Activated T-helper 17 cell treated with anti-CD3 and anti-CD28 coated beads, Interleukin-2, amount 50 U/mL, for 72 hours (primary cell): ENCODE results near the gene FNDC5. TPM values are rescaled to one million over a fixed set of nuclear protein-coding genes. Genes with fewer than 3 reads are reported as not detected.
A peak's percentile ranks its signal among the peaks of the same experiment; 100 is the strongest.

Experiments
- ATAC-seq: fragments of 150-1000 bp; cut with Tn5 transposase; replicated peaks from 2 replicates; pipeline ENCODE4 v1.10.0; 2021; ENCODE audit warnings: mild to moderate bottlenecking, moderate library complexity
- H3K27ac Mint-ChIP-seq: one replicate; pipeline ENCODE4 v1.8.0; 2022; ENCODE audit warnings: mixed read lengths
- H3K27me3 Mint-ChIP-seq: one replicate; pipeline ENCODE4 v1.8.0; 2022; ENCODE audit warnings: mixed read lengths
- H3K36me3 Mint-ChIP-seq: one replicate; pipeline ENCODE4 v1.8.0; 2022; ENCODE audit warnings: low read depth, mild to moderate bottlenecking, mixed read lengths
- H3K4me1 Mint-ChIP-seq: one replicate; pipeline ENCODE4 v1.8.0; 2022; ENCODE audit warnings: mixed read lengths
- H3K4me3 Mint-ChIP-seq: one replicate; pipeline ENCODE4 v1.8.0; 2022; ENCODE audit warnings: mild to moderate bottlenecking, mixed read lengths
- H3K9me3 Mint-ChIP-seq: one replicate; pipeline ENCODE4 v1.8.0; 2022; ENCODE audit warnings: mixed read lengths
- total RNA-seq, 2 donors: library from RNA; stranded (reverse); gene quantifications; one replicate each; pipeline ENCODE4 v1.2.3, GENCODE V29; 2022

The FNDC5 gene
- total RNA-seq, 2 donors from 2014 or later = not detected

DNA sequence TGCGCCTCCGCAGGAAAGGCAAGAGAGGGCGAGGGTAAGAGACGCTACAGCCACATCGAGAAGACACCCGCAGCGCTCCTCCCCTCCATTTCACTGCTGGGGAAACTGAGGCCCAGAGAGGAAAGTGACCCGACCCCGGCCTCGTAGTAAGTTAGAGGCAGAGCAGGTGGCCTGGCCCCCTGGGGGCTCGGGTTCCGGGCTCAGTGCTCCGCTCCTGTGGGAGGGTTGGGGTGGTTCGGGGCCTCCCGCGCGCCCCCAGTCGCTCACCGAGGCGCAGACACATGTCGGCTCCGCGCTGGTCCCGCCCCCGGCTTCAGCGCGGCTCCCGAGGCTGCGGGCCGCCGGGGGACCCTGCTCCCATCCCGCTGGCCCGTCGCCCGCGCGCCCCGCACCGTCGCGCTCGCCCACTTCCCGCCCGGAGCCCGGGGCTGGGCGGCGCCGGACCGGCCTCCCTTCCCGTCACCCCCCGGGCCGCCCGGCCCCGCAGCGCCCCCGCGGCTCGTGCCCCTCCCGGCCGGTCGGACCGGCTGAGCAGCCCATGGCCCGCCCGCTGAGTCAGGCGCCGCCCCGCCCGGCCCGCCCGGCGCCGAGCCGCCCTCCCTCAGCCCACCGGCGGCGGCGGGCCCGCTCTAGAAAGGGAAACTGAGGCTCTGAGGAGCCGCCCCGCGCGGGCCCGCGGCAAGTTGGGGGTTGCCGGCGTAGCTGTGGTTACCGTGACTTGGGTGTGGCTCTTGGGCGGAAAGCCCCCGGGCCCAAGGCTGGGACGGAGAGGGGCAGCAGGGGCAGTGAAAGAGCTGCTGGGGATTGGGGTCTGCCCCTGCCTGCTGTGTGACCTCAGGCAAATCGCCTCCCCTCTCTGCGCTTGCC is 30.5 kb upstream of the FNDC5 start, which contains the start of gene TMEM54:
Gene TMEM54, minus strand, starts transcription at position 434 of the 867 bp plus-strand sequence. Its CDS starts 151 bp downstream, at position 283.
- Mint-ChIP-seq H3K27ac (no peak within 1 kb of the TSS), H3K27me3 (peaks cover 24% of the 10 kb centered on the region), H3K4me3 (peak within 1 kb of the TSS; percentile 72), H3K9me3 (no peaks in the 10 kb centered on the region), H3K36me3 (no peaks in the 10 kb centered on the region), H3K4me1 (no peaks in the 10 kb centered on the region)
- ATAC-seq = peak; percentile 56

DNA sequence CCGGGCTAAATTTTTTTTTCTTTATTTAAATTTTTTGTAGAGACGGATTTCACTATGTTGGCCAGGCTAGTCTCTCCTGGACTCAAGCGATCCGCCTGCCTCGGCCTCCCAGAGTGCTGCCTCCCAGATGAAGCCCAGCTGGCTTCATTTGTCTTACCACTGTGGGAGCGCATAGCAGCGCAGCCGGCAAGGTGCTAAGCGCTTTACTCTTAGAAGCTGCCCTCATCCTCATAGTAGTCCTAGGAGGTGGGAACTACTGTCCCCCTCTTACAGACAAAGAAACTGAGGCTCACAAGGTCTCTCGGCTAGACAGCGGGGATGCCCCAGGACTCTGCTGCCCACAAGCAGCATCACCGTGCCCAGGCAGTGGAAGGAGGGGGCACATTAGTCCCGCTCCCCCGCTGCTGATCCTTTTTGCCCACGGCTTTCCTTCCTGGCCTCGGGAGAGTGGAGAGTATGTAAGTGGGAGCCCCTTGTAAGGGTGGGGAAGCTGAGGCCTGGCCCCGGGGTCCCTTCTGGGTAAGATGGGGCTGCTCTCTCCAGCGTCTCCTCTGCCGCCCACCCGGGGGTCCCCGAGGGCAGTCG is 29.8 kb upstream of the FNDC5 start:
- H3K27me3 Mint-ChIP-seq = peaks cover 28% of the 10 kb centered on the region
- peak overlapping the region; percentile 72 for H3K4me3 Mint-ChIP-seq
- no peaks in the 10 kb centered on the region for H3K9me3 Mint-ChIP-seq
- no peak overlapping the region for H3K27ac Mint-ChIP-seq
- no peaks in the 10 kb centered on the region for H3K4me1 Mint-ChIP-seq
- ATAC-seq = no peak
- no peaks in the 10 kb centered on the region for H3K36me3 Mint-ChIP-seq

DNA sequence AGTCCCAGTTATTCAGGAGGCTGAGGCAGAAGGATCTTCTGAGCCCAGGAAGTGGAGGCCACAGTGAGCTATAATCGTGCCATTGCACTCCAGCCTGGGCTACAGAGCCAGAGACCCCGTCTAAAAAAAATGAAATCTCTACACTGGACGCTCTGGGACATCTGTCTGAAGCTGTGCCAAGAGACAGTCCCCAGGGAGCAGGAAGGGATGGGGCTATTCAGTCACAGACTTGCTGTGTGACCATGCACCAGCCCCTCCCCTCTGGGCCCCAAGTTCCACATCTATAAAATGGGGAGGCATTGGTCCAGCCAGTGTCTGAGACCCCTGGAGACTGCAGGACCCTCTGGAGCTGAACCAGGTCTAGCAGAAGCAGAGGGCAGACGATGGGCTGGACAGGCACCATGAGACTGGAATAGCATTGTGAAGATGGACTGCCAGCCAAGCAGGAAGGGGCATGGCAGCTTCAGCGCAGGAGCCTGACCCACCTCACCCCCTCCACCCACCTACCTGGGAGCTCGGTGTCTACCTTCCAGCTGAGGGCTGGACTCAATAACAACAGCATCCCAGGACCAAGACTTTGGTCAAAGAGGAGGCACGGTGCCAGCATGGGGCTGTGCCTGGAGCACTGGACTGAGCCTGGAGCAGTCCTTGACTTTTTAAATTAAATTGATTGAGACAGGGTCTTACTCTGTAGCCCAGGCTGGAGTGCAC is 29.0 kb upstream of the FNDC5 start:
- no peak overlapping the region for H3K27ac Mint-ChIP-seq
- H3K27me3 Mint-ChIP-seq = peaks cover 30% of the 10 kb centered on the region
- ATAC-seq = no peak
- H3K36me3 Mint-ChIP-seq = no peaks in the 10 kb centered on the region
- H3K9me3 Mint-ChIP-seq = no peaks in the 10 kb centered on the region
- H3K4me3 Mint-ChIP-seq = no peak overlapping the region
- H3K4me1 Mint-ChIP-seq = no peaks in the 10 kb centered on the region

DNA sequence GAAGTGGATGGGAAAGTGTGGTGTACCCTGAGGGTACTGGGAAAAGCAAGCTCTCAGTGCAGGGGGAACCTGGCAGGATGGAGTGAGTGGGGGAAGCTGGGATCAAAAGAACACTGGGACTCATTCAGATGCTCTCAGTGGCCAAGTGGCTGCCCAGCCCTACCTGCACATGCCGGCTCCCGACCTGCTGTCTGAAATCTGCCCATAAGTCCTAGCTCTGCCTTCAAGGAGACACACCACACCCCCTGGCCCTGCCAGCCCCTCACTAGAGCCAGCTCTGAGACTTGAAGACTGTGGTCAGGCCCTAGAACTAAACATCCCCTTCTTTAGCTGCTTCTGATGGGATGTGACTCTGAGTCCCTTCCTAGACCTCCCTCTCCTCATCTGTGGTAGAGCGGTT is 28.2 kb upstream of the FNDC5 start:
- no peak for ATAC-seq
- H3K4me1 Mint-ChIP-seq = no peaks in the 10 kb centered on the region
- no peak overlapping the region for H3K27ac Mint-ChIP-seq
- H3K27me3 Mint-ChIP-seq = peaks cover 30% of the 10 kb centered on the region
- no peaks in the 10 kb centered on the region for H3K36me3 Mint-ChIP-seq
- H3K4me3 Mint-ChIP-seq = no peak overlapping the region
- no peaks in the 10 kb centered on the region for H3K9me3 Mint-ChIP-seq

DNA sequence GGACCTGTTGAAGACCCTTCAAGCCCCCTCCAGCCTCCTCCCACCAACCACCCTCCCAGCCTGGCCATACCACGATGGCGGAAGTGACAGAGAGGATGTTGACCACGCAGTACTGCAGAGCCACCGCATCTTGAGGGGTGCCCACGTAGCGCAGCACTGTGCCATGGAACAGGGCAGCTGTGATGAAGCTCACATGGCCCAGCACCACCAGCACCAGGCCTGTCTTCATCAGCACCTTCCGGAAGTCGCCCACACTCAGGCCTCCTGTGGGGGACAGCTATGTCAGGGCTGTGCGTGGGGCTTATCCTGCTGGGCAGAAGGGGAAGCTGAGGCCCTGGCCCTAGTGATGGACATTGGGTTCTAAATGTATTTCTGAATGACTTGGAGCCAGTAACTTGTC is 27.3 kb upstream of the FNDC5 start:
- ATAC-seq = no peak
- H3K27me3 Mint-ChIP-seq = peaks cover 27% of the 10 kb centered on the region
- H3K4me3 Mint-ChIP-seq = no peak overlapping the region
- H3K36me3 Mint-ChIP-seq = no peaks in the 10 kb centered on the region
- no peaks in the 10 kb centered on the region for H3K9me3 Mint-ChIP-seq
- H3K27ac Mint-ChIP-seq = no peak overlapping the region
- H3K4me1 Mint-ChIP-seq = no peaks in the 10 kb centered on the region

DNA sequence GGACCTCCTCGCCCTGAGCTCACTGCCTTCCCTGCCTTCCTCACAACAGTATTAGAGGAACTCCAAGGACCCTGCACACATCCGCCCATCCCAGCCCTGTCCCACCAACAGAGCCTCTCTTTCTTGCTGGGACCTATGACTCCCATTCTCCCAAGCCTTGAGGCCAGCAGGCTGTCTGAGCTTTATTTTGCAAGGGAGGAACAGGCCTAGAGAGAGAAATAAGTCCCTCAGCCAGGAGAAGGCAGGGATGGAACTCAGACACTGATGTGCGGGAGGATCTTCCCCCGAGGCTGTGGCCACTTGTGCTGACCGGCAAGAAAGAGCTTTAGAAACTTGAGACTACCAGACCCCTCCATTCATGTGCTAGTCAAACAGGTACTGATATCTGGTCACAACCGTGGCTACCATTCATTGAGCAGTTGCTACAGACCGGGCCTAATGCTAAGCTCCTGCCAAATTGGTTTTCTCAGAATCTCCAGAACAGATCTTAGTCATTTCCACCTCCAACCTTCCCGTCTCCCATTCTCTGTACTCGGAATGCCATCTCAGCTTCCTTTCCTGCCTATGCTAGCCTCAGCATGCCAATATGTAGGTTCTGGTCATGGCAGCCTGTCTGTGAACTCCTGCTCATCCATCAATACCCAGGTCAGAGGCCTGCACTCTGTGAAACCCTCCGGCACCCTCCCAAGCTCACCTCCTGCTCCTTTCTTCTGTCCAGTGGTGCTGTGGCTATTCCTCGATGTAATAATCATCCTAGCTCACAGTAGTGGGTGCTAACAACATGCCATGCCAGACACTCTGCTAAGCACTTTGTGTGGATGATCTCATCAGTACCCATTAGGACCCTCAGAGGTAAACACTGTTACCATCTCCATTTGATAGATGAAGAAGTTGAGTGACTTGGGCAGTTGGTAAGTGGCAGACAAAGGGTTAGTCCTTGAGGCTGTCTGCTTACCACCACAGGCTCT is 26.7 kb upstream of the FNDC5 start:
- H3K27me3 Mint-ChIP-seq = peaks cover 26% of the 10 kb centered on the region
- no peak overlapping the region for H3K4me3 Mint-ChIP-seq
- peaks cover 3% of the 10 kb centered on the region for H3K4me1 Mint-ChIP-seq
- H3K27ac Mint-ChIP-seq = no peak overlapping the region
- ATAC-seq = no peak
- no peaks in the 10 kb centered on the region for H3K9me3 Mint-ChIP-seq
- peaks cover 3% of the 10 kb centered on the region for H3K36me3 Mint-ChIP-seq

DNA sequence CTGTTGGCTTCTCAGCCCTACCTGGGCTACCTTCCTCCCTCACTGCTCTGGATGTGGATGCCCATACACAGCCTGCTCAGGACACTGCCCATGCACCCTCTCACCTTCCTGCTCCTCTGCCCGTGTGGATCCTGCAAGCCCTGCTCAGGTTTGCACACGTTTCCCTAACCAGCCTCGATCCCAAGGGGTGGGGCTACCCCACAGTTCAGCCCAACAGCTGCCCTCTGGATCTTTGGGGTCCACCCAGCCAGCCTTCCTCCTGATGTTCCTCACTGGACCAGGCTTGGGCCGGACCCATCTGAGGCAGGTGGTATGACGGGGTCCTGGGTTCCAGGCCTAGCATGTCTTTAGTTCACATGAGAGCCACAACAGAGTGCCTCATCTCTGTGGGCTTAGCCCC is 25.7 kb upstream of the FNDC5 start:
- H3K27ac Mint-ChIP-seq = peak overlapping the region; percentile 50
- H3K36me3 Mint-ChIP-seq = peaks cover 6% of the 10 kb centered on the region
- no peak for ATAC-seq
- peaks cover 5% of the 10 kb centered on the region for H3K4me1 Mint-ChIP-seq
- H3K9me3 Mint-ChIP-seq = no peaks in the 10 kb centered on the region
- H3K27me3 Mint-ChIP-seq = peaks cover 32% of the 10 kb centered on the region
- H3K4me3 Mint-ChIP-seq = no peak overlapping the region

DNA sequence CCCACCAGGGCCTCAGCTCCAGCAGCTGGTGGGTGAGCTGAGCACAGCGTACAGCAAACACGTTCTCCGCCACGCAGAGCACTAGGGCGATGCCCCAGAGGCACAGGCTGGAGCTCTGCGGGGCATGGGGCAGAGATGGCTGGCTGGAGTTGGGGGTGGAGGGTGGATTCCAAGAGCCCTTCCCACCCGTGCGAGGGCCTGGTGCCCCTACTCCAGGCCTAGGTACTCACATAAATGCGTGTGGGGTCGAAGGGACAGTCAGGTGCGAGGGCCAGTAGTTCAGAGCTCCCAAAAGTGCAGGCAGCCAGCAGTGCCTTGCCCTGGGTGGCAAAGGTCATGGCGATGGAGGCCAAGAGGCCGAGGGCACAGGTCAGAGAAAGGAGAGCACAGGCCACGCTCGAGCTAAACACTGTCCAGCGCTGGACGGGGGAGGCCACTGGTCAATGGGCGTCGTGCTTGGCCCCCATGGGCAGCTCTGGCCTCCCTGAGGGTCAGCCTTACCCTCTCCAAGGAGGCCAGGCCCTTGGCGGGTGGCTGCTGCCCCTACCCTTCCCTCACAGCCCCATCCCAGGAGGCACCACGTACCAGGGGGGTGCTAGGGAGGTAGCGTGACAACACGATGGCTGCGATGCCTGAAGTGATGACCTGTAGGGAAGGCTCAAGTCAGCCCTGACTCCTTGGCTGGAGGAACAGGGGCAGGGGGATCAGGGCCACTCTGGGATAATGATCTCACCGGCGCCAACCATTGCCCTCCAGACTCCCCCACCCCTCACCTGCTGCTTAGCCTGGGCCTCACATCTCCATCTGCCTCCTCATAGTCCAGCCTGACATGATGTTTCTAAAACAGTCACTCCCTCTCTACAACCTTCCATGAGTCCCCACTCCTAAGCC is 24.9 kb upstream of the FNDC5 start:
- ATAC-seq = no peak
- H3K4me1 Mint-ChIP-seq = peaks cover 5% of the 10 kb centered on the region

DNA sequence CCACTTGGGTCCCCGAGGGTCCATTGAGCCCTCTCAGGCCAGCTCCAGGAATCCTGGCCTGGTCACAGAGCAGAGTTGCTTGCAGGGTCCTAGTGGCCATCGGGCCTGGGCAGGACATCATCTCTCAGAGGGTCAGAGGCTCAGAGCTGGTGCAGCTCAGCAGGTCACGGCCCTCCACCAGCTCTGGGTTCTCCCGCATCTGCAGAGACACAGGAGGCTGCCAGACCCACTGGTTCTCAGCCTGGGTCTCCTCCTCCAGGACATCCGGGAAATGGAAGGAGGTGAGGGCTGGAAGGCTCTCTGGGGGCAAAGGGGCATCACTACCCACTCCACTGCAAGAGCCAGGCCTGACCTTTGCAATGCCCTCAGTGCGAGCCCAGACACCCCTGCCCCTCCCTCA is 24.0 kb upstream of the FNDC5 start:
- no peak overlapping the region for H3K27ac Mint-ChIP-seq
- H3K4me3 Mint-ChIP-seq = no peak overlapping the region
- peaks cover 43% of the 10 kb centered on the region for H3K27me3 Mint-ChIP-seq
- H3K4me1 Mint-ChIP-seq = peaks cover 5% of the 10 kb centered on the region
- H3K9me3 Mint-ChIP-seq = no peaks in the 10 kb centered on the region
- no peak for ATAC-seq
- peaks cover 6% of the 10 kb centered on the region for H3K36me3 Mint-ChIP-seq

More for the DNA sequence above, 24.9 kb upstream of the FNDC5 start:
- Mint-ChIP-seq H3K27ac (peak overlapping the region; percentile 50), H3K4me3 (no peak overlapping the region), H3K9me3 (no peaks in the 10 kb centered on the region), H3K36me3 (peaks cover 6% of the 10 kb centered on the region), H3K27me3 (peaks cover 37% of the 10 kb centered on the region)

DNA sequence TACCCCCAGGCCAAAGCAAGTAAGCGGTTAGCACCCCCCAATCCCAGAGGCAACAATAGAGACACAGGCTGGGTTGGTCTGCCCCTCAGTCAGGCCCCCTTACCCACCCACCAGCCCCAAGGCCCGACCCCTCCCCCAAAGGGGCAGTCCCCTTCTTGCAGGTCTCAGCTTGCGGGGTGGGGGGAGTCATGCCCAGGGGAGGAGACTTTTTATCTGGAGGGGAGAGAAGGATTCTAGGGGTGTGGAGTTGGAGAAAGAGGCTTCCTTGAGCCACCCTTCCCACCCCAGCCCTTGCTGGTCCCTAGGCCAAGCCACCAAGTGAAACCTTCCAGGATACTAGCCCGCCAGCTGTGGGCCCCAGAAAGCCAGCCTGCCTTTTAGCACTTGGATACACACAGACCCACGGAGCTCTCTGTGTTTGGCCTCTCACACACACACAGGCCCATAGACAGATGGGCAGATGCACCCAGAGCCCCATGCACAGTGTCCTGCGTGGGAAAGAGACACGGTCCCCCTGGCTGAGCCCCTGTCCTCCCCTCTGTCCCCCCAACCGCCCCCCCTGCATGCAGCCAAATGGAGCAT is 23.4 kb upstream of the FNDC5 start:
- Mint-ChIP-seq H3K9me3 (no peaks in the 10 kb centered on the region), H3K27me3 (peaks cover 46% of the 10 kb centered on the region), H3K4me1 (peaks cover 5% of the 10 kb centered on the region), H3K4me3 (peak overlapping the region; percentile 68), H3K27ac (no peak overlapping the region), H3K36me3 (peaks cover 6% of the 10 kb centered on the region)
- no peak for ATAC-seq

DNA sequence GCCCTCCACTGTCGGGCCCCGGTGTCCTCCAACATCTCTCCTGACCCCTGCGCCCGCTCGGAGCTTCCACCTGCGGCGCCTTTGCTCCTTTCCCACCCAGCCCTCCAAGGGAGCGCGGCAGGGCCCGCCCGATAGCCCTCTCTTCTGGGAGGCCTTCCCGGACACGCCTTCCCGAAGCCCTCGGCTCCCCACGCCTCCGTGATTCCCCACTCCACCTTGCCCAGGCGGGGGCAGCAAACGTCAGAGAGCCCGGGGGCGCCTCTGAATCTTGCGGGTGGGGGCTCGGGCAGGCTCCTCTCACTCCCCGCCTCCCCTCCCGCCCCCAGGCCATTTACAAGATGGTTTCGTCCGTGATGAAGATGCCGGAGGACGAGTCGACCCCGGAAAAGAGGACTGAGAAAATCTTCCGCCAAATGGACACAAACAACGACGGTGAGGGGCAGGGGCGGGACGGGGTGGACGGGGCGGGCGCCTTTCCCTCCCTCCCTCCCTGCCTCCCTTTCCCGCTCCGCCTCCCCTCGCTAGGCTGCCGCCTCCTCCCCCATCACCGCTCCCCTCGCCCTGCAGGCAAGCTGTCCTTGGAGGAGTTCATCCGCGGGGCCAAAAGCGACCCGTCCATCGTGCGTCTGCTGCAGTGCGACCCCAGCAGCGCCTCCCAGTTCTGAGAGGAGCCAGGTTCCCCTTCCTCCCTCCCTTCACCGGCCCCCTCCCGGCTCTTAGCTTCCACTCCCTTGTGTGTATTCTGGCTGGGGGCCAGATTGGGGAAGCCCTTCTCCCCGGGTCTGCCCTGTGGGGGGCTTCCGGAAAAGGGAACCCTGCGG is 22.7 kb upstream of the FNDC5 start:
- no peak overlapping the region for H3K27ac Mint-ChIP-seq
- H3K9me3 Mint-ChIP-seq = no peaks in the 10 kb centered on the region
- peaks cover 6% of the 10 kb centered on the region for H3K36me3 Mint-ChIP-seq
- peaks cover 45% of the 10 kb centered on the region for H3K27me3 Mint-ChIP-seq
- peak overlapping the region; percentile 68 for H3K4me3 Mint-ChIP-seq
- ATAC-seq = peak; percentile 49
- H3K4me1 Mint-ChIP-seq = peaks cover 5% of the 10 kb centered on the region
